Measurements from ENCODE around the gene DNAJA3. TPM values are rescaled to one million over a fixed set of nuclear protein-coding genes. Genes with fewer than 3 reads are reported as not detected.
A peak's percentile ranks its signal among the peaks of the same experiment; 100 is the strongest.

Gene DNAJA3
- total and polyA plus RNA-seq, 9 of the 15 experiments (the other 6 are each of a cell fraction or from before 2014, with no cell fraction given), result 8.1 to 105 (median 79.0) TPM

- TF ChIP-seq, protein P1, sequence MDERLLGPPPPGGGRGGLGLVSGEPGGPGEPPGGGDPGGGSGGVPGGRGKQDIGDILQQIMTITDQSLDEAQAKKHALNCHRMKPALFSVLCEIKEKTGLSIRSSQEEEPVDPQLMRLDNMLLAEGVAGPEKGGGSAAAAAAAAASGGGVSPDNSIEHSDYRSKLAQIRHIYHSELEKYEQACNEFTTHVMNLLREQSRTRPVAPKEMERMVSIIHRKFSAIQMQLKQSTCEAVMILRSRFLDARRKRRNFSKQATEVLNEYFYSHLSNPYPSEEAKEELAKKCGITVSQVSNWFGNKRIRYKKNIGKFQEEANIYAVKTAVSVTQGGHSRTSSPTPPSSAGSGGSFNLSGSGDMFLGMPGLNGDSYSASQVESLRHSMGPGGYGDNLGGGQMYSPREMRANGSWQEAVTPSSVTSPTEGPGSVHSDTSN (CRISPR knock-in tag; IDR thresholded peaks at IDR 0.05; ENCODE audit: low read depth), result no peak
- TF ChIP-seq, protein P1 (tag; conservative IDR thresholded peaks at IDR 0.05; ENCODE audit: low read depth), result no peak
- TF ChIP-seq ATF3 (IDR thresholded peaks at IDR 0.05) (peak; percentile 14; the same call in 1 of the 2 replicates), ATF3 (CRISPR knock-in tag; conservative IDR thresholded peaks at IDR 0.05) (no peak), POLR2B (IDR thresholded peaks at IDR 0.05; ENCODE audit: low read depth, partially characterized antibody) (peak; percentile 88), MAFF (IDR thresholded peaks at IDR 0.05; ENCODE audit: low read length) (peak; percentile 57; the same call in 1 of the 2 replicates), JUN (IDR thresholded peaks at IDR 0.05; ENCODE audit: borderline replicate concordance, low read depth, low read length) (0 out of 2 replicates have a peak, but pooled peaks have one; percentile 39), JUN (CRISPR knock-in tag; IDR thresholded peaks at IDR 0.05; ENCODE audit: borderline replicate concordance) (no peak), POLR2A (conservative IDR thresholded peaks at IDR 0.05) (peak; percentile 88), DPF2 (IDR thresholded peaks at IDR 0.05) (peak; percentile 88), ESRRA (IDR thresholded peaks at IDR 0.05; ENCODE audit: borderline replicate concordance, low read depth) (peak; percentile 29; the same call in 1 of the 2 replicates), PCBP1 (IDR thresholded peaks at IDR 0.05; ENCODE audit: low read depth, low read length, poor library complexity, severe bottlenecking) (no peak), MEIS2 (IDR thresholded peaks at IDR 0.05; ENCODE audit: partially characterized antibody) (peak; percentile 66), SOX6 (IDR thresholded peaks at IDR 0.05) (peak; percentile 86), IFI16 (CRISPR knock-in tag; IDR thresholded peaks at IDR 0.05) (no peak), MNT (conservative IDR thresholded peaks at IDR 0.05) (peak; percentile 80 to 87)
- TF ChIP-seq, protein P2, sequence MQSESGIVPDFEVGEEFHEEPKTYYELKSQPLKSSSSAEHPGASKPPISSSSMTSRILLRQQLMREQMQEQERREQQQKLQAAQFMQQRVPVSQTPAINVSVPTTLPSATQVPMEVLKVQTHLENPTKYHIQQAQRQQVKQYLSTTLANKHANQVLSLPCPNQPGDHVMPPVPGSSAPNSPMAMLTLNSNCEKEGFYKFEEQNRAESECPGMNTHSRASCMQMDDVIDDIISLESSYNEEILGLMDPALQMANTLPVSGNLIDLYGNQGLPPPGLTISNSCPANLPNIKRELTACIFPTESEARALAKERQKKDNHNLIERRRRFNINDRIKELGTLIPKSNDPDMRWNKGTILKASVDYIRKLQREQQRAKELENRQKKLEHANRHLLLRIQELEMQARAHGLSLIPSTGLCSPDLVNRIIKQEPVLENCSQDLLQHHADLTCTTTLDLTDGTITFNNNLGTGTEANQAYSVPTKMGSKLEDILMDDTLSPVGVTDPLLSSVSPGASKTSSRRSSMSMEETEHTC (IDR thresholded peaks at IDR 0.05), result no peak
- TF ChIP-seq, protein P3, sequence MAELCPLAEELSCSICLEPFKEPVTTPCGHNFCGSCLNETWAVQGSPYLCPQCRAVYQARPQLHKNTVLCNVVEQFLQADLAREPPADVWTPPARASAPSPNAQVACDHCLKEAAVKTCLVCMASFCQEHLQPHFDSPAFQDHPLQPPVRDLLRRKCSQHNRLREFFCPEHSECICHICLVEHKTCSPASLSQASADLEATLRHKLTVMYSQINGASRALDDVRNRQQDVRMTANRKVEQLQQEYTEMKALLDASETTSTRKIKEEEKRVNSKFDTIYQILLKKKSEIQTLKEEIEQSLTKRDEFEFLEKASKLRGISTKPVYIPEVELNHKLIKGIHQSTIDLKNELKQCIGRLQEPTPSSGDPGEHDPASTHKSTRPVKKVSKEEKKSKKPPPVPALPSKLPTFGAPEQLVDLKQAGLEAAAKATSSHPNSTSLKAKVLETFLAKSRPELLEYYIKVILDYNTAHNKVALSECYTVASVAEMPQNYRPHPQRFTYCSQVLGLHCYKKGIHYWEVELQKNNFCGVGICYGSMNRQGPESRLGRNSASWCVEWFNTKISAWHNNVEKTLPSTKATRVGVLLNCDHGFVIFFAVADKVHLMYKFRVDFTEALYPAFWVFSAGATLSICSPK (IDR thresholded peaks at IDR 0.05; ENCODE audit: borderline replicate concordance), result no peak
Observed at GRCh38 chr16:4433914-4434787, 8.5 kb downstream of the DNAJA3 start (continued).
